Measurements from ENCODE around the gene GPR39.

DNA sequence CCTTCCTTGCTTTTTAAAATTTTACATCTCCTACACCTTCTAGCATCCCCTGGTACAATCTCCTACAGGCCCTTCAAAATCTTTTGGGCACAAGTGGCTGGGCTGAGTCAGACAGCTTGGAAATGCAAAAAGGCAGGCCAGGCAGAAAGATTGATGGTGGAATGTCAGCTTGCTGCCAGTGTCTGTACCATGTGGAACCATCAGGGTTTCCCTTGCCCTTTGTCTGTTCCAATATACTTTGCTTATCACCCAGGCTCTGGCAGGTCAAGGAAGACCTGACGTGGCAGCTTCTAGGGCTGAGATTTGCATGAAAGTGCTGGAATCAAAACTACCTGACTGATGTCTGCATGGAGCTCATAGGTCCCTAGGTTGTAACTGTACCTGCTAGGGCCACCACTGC, 33.3 kb downstream of the GPR39 start:
- TF ChIP-seq, protein P1, sequence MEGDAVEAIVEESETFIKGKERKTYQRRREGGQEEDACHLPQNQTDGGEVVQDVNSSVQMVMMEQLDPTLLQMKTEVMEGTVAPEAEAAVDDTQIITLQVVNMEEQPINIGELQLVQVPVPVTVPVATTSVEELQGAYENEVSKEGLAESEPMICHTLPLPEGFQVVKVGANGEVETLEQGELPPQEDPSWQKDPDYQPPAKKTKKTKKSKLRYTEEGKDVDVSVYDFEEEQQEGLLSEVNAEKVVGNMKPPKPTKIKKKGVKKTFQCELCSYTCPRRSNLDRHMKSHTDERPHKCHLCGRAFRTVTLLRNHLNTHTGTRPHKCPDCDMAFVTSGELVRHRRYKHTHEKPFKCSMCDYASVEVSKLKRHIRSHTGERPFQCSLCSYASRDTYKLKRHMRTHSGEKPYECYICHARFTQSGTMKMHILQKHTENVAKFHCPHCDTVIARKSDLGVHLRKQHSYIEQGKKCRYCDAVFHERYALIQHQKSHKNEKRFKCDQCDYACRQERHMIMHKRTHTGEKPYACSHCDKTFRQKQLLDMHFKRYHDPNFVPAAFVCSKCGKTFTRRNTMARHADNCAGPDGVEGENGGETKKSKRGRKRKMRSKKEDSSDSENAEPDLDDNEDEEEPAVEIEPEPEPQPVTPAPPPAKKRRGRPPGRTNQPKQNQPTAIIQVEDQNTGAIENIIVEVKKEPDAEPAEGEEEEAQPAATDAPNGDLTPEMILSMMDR (conservative IDR thresholded peaks at IDR 0.05; ENCODE audit: low read depth, low read length) = no peak
- TF ChIP-seq EZH2 (IDR thresholded peaks at IDR 0.05; ENCODE audit: low read length, unreplicated experiment) (no peak), EZH2phosphoT487 (IDR thresholded peaks at IDR 0.05; ENCODE audit: borderline replicate concordance, low read length) (no peak)

Data from PC-3 (cell line).